GM19025 (cell line): Measurements from ENCODE around the gene CADM2.
"Not testable (repeated sequence)": the region's sequence is repeated elsewhere in the genome, so short reads cannot be mapped to it uniquely, and the experiment has no call there.

Experiments
- ATAC-seq: cut with Tn5 transposase; IDR thresholded peaks from one replicate; pipeline ENCODE4 v1.9.1; 2021; ENCODE audit warnings: mild to moderate bottlenecking, low read depth, moderate library complexity; ENCODE audit not compliant: unreplicated experiment

Gene CADM2

DNA sequence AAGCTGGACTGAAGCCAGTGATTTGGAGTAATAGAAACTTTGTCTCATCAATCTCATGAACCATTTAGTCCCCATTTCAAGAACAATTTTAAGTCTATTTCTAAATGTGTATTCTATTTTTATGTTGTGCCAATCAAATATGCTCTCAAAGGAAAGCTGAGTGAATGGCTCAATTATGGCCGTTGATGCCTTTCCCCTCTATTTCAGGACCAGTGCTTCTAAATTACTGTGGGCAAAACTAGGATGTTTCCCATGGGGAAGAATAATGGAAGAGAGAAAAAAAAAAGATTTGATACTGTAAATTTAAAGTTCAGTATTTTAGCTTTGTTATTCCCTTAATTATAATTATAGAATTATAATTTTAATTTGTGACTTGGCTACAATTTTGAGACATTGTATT is 110.1 kb downstream of the CADM2 start:
- ATAC-seq = no peak

- no peak for ATAC-seq
Observed at GRCh38 chr3:85074003-85074402, 115.2 kb downstream of the CADM2 start.

DNA sequence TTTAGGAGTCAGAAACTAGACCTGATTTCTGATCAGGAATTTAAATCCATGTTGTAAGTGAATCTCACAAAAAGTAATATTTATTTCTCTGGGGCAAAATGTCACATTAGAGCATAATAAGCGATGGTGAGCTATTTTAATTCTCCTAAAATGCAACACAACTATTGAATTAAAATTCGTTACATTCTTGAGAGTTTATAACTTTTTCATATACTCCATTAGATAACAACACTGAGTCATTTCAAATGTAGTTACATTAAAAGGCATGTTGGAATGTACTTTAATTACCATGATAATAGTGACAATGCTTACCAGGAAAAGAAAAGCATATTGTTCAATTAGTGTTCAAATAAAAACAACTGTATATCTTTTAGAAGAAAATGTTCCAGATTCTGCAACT is 116.9 kb downstream of the CADM2 start:
- no peak for ATAC-seq

- no peak for ATAC-seq
Observed at GRCh38 chr3:85077018-85077417, 118.2 kb downstream of the CADM2 start.

GRCh38 chr3:85081191-85081906 is 122.6 kb downstream of the CADM2 start:
- no peak for ATAC-seq

GRCh38 chr3:85090495-85090894 is 131.7 kb downstream of the CADM2 start:
- no peak for ATAC-seq

DNA sequence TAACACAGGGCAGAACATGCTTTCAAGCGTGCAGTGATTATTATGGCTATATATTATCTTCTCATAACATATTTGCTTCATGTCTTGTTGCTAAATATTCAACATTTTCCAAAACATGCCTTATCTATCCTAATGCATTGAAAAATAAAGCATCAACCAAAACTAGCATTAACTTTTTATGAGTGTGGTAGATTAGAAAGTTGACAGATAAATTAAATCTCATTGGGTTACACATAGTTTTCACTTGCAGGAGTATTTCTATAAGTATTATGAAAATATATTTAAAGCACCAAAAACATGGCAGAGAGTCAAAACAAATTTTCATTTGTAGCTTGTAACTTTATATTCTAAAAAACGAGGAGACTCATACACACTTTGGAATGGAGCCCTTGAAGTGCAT is 141.5 kb downstream of the CADM2 start:
- no peak for ATAC-seq

GRCh38 chr3:85102781-85103180 is 144.0 kb downstream of the CADM2 start:
- no peak for ATAC-seq

- no peak for ATAC-seq
Observed at GRCh38 chr3:85110393-85110792, 151.6 kb downstream of the CADM2 start.

GRCh38 chr3:85120879-85121278 is 162.1 kb downstream of the CADM2 start:
- ATAC-seq = no peak

DNA sequence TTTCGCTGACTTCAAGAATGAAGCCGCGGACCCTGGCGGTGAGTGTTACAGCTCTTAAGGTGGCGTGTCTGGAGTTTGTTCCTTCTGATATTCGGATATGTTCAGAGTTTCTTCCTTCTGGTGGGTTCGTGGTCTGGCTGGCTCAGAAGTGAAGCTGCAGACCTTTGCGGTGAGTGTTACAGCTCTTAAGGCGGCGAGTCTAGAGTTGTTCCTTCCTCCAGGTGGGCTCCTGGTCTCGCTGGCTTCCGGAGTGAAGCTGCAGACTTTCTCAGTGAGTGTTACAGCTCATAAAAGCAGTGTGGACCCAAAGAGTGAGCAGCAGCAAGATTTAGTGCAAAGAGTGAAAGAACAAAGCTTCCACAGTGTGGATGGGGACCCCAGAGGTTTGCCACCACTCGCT is 174.1 kb downstream of the CADM2 start:
- ATAC-seq = not testable (repeated sequence)

DNA sequence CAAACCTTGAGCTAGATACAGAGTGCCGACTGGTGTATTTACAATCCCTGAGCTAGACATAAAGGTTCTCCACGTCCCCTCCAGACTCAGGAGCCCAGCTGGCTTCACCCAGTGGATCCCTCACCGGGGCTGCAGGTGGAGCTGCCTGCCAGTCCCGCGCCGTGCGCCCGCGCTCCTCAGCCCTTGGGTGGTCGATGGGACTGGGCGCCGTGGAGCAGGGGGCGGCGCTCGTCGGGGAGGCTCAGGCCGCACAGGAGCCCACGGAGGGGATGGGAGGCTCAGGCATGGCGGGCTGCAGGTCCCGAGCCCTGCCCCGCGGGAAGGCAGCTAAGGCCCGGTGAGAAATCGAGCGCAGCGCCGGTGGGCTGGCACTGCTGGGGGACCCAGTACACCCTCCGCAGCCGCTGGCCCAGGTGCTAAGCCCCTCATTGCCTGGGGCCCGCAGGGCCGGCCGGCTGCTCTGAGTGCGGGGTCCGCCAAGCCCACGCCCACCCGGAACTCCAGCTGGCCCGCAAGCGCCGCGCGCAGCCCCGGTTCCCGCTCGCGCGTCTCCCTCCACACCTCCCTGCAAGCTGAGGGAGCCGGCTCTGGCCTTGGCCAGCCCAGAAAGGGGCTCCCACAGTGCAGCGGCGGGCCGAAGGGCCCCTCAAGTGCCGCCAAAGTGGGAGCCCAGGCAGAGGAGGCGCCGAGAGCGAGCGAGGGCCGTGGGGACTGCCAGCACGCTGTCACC is 175.1 kb downstream of the CADM2 start:
- not testable (repeated sequence) for ATAC-seq

DNA sequence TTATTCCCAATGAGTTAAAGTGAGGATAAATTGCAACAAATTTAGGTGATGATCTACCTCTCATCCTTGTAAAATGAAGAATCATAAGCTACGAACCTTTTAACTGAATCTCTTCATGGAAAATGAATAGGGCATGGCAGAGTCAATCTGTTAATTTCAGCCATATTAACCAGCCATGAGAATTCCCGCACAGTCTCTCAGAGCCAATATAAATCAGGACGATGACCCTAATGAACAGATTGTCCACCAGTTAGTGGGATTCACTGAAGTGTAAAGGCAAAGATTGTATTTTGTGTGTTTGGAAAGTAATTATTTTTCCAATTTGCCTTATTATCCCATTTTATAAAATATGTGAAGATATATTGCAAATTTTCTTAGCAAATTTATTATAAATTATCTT is 183.8 kb downstream of the CADM2 start:
- ATAC-seq = no peak

- no peak for ATAC-seq
Observed at GRCh38 chr3:85148036-85148435, 189.2 kb downstream of the CADM2 start.

DNA sequence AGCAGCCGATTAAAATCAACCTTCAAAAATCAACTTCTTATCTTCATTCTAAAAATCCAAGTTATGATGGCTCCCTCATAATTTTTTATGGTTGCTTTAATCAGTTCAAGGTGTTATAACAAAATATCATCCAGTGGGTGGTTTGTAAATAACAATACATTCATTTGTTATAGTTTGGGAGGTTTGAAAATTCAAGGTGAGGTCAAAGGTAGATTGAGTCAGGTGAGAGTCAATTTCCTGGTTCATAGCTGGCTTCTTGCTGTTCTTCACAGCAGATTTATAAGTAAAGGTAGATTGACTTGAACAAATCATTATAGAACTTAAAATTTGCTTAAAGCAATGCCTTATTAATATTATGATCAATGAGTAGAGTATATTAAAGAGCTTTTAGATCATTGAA is 192.8 kb downstream of the CADM2 start:
- no peak for ATAC-seq

DNA sequence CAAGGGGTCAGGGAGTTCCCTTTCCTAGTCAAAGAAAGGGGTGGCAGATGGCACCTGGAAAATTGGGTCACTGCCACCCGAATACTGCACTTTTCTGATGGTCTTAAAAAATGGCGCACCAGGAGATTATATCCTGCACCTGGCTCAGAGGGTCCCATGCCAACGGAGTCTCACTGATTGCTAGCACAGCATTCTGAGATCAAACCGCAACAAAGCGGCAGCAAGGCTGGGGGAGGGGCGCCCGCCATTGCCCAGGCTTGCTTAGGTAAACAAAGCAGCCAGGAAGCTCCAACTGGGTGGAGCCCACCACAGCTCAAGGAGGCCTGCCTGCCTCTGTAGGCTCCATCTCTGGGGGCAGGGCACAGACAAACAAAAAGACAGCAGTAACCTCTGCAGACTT is 194.5 kb downstream of the CADM2 start:
- ATAC-seq = not testable (repeated sequence)

DNA sequence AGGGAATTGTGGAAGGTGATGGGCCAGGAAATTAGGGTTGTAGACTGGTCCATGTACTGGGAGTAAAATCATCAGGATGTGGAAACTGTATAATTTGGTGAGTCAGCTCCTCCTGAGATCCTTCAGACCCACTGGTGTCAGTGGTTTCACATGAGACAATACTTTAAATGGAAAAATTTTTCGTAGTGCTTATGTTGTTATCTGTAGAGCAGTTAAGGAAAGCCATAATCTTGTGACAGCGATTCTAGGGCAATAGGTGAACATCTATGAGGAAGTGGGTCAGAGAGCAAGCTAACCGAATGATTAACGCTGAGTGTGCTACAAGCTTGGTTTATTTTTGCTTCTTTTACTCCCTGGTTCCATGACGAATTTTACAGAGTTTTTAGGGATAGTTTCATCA is 200.6 kb downstream of the CADM2 start:
- no peak for ATAC-seq

GRCh38 chr3:85161544-85161943 is 202.8 kb downstream of the CADM2 start:
- ATAC-seq = no peak

DNA sequence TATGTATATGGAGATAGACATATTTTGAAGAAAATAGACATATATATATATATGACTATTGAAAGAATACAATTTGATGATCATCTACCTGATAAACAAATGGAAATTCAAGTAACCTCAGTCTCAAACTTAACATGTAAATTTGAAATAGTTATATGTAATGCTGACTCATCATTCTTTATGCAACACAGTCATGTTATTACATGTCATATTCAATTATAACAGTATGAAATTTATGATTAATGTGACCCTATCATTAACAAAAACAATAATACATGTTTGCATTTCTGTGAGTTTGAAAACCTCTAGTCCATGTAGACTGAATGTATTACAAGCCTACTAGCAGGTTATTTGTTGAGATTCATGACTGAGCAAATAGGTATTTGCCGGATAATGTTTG is 204.1 kb downstream of the CADM2 start:
- ATAC-seq = no peak

- ATAC-seq = no peak
Observed at GRCh38 chr3:85164436-85164835, 205.6 kb downstream of the CADM2 start.

DNA sequence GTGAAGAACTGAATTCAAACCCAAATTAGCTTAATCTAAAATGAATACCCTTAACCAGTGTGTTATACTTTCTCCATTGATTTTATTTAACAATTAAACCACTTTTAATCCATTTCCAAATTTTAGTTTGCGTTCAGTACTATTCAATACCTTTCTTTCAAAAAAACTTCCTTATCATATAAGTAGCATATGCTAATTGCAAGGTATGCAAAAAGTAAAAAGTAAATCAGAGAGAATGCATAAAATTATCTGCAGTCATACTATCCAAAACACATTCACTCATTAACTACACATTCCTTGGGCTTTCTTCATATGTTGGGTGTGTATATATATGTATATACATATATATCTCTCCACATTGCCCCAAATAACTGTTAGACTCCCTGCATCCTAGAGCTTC is 208.8 kb downstream of the CADM2 start:
- ATAC-seq = no peak

DNA sequence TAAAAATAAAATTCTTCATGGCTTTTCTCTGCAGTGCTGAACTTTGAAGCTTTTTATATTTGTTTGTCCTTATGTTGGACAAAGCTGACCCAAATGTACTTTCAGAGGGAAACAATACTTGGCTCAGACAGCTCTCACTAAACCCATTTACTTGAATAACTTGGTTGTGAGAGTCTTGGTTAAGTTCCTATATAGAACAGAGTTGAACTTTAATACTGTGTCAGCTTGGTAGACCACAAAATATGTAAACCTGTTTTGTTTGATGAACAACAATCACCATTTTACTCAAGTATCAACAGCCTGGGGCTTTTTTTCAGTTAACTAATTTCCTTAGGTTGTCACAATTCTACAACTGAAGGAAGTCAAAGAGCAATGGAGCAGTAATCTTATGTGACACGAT is 211.9 kb downstream of the CADM2 start:
- ATAC-seq = no peak
